B cell (primary cell): Measurements from ENCODE around the gene HDAC9. TPM values are rescaled to one million over a fixed set of nuclear protein-coding genes. Genes with fewer than 3 reads are reported as not detected.

Source experiments
- ATAC-seq: fragments of 200-7000 bp; cut with Tn5 transposase; one replicate; pipeline ENCODE4 v1.10.0; 2021; ENCODE audit warnings: low read depth, mild to moderate bottlenecking, moderate number of reproducible peaks, moderate library complexity
- CTCF ChIA-PET: fragments of 350-600 bp; sonication (Branson Sonifier 250); formaldehyde crosslinking; loops from one replicate; lab custom pipeline; 2021; ENCODE audit warnings: antibody characterized with exemption, inconsistent platforms; lab: Charles Lee
- POLR2A ChIA-PET: fragments of 350-600 bp; sonication (Branson Sonifier 250); formaldehyde crosslinking; loops from one replicate; lab custom pipeline; 2021; ENCODE audit warnings: antibody characterized with exemption; lab: Charles Lee
- DNase-seq: peaks from one replicate; pipeline ENCODE4 v3.0.0; 2013
- H2AFZ ChIP-seq: 2 replicates; pipeline ENCODE4 v1.6.1; 2012; ENCODE audit warnings: mild to moderate bottlenecking, low read depth, low read length; ENCODE audit not compliant: insufficient read depth, poor library complexity, severe bottlenecking
- H3K27ac ChIP-seq, 2 donors: 1 replicate in 1 of 2; 2 replicates in 1 of 2; pipeline ENCODE4 v1.5.1; 2012 to 2013; ENCODE audit warnings: low read length in 2 of 2, mild to moderate bottlenecking in 2 of 2, moderate library complexity in 1 of 2
- H3K27me3 ChIP-seq, 4 experiments: fragments of 200-600 bp in 1 of 4; sonication (generic) in 1 of 4; replicated peaks in 1 of 4; 1 replicate in 2 of 4; 2 replicates in 2 of 4; pipeline versions ENCODE4 v1.6.1 to v1.7.0; 2013 to 2016; ENCODE audit warnings: low read length in 3 of 4, mild to moderate bottlenecking in 2 of 4, mixed read lengths in 1 of 4, moderate library complexity in 1 of 4; ENCODE audit not compliant: insufficient read depth in 4 of 4, control insufficient read depth in 3 of 4; ENCODE audit errors: control extremely low read depth in 1 of 4
- H3K36me3 ChIP-seq, 2 experiments: replicated peaks in 1 of 2; 1 replicate in 1 of 2; 2 replicates in 1 of 2; pipeline versions ENCODE4 v1.6.1 to v1.7.1; 2013; ENCODE audit warnings: low read length in 1 of 2; ENCODE audit not compliant: insufficient read depth in 2 of 2, control insufficient read depth in 1 of 2; ENCODE audit errors: control extremely low read depth in 1 of 2, extremely low read depth in 1 of 2
- H3K4me1 ChIP-seq, 2 donors: fragments of 200-600 bp in 1 of 2; sonication (generic) in 1 of 2; 1 replicate in 1 of 2; 2 replicates in 1 of 2; pipeline versions ENCODE4 v1.5.1 to v1.6.1; 2013 to 2017; ENCODE audit warnings: low read length in 2 of 2; ENCODE audit not compliant: control insufficient read depth in 2 of 2, insufficient read depth in 2 of 2
- H3K4me2 ChIP-seq: replicated peaks from 2 replicates; pipeline ENCODE3; 2012; ENCODE audit warnings: mild to moderate bottlenecking, low read depth, low read length; ENCODE audit not compliant: poor library complexity, severe bottlenecking
- H3K4me3 ChIP-seq, 5 experiments: fragments of 200-600 bp in 1 of 5; sonication (generic) in 1 of 5; 1 replicate in 3 of 5; 2 replicates in 2 of 5; pipeline versions ENCODE4 v1.5.1 to v1.7.0; 2011 to 2016; ENCODE audit warnings: low read length in 4 of 5, mild to moderate bottlenecking in 4 of 5, low read depth in 2 of 5, control low read depth in 1 of 5, moderate library complexity in 1 of 5; ENCODE audit not compliant: insufficient read depth in 1 of 5; ENCODE audit errors: control extremely low read depth in 1 of 5, extremely low read depth in 1 of 5
- H3K79me2 ChIP-seq: fragments of 200-600 bp; sonication (generic); one replicate; pipeline ENCODE4 v1.6.0; 2016; ENCODE audit warnings: low read length; ENCODE audit not compliant: control insufficient read depth, insufficient read depth
- H3K9ac ChIP-seq: fragments of 200-600 bp; sonication (generic); 2 replicates; pipeline ENCODE4 v1.6.1; 2017; ENCODE audit warnings: mild to moderate bottlenecking, low read length, moderate library complexity
- H3K9me3 ChIP-seq, 3 donors: one replicate each; pipeline versions ENCODE4 v1.6.1 to v1.7.1; 2013; ENCODE audit warnings: low read length in 2 of 3; ENCODE audit not compliant: control insufficient read depth in 2 of 3, insufficient read depth in 1 of 3; ENCODE audit errors: control extremely low read depth in 1 of 3
- H4K20me1 ChIP-seq: 2 replicates; pipeline ENCODE4 v1.6.0; 2012; ENCODE audit warnings: mild to moderate bottlenecking, low read length; ENCODE audit not compliant: insufficient read depth, control insufficient read depth, poor library complexity, severe bottlenecking
- H3K27ac Mint-ChIP-seq: one replicate; pipeline ENCODE4 v1.8.0; 2021; ENCODE audit warnings: mixed read lengths
- H3K27me3 Mint-ChIP-seq: one replicate; pipeline ENCODE4 v1.8.0; 2021; ENCODE audit warnings: mixed read lengths
- H3K4me1 Mint-ChIP-seq: one replicate; pipeline ENCODE4 v1.8.0; 2021; ENCODE audit warnings: mixed read lengths
- H3K4me3 Mint-ChIP-seq: one replicate; pipeline ENCODE4 v1.8.0; 2021; ENCODE audit warnings: mixed read lengths
- H3K9me3 Mint-ChIP-seq: one replicate; pipeline ENCODE4 v1.8.0; 2022; ENCODE audit warnings: mixed read lengths; ENCODE audit not compliant: insufficient read depth
- EZH2 ChIP-seq: IDR thresholded peaks from 2 replicates; pipeline ENCODE4 v1.6.1; 2012; ENCODE audit warnings: borderline replicate concordance, low read depth, mild to moderate bottlenecking, moderate library complexity, low read length; ENCODE audit not compliant: insufficient read depth, poor library complexity, severe bottlenecking
- WGBS: methylation state at CpG from one replicate; pipeline ENCODE4 v1.1.5; 2013; ENCODE audit warnings: missing lambda C conversion rate; ENCODE audit not compliant: insufficient coverage; 5-methylcytosine and 5-hydroxymethylcytosine counted together
- intact Hi-C: fragments of 100-400 bp; cut with micrococcal nuclease; formaldehyde crosslinking; loops from one replicate; pipeline ENCODE4 v1.10.0; 2022
- polyA plus RNA-seq: library from polyadenylated mRNA; depleted of rRNA; stranded (reverse); fragments of >200 nt; gene quantifications from 2 replicates; pipeline ENCODE4 v1.2.3, GENCODE V29; 2012
- total RNA-seq, 2 donors: library from RNA; stranded (reverse); fragments of 120-200 nt in 1 of 2; gene quantifications; 1 replicate in 1 of 2; 2 replicates in 1 of 2; pipeline versions ENCODE4 v1.2.3 to v1.2.4, GENCODE V29; 2013 to 2022
- TF ChIP-seq, protein P1 (sequence below): fragments of 200-600 bp; IDR thresholded peaks from one replicate; pipeline ENCODE4 v1.8.0; 2022; ENCODE audit warnings: antibody characterized with exemption, mild to moderate bottlenecking

Gene HDAC9
- total and polyA plus RNA-seq, 2 donors (not counting 1 experiment from before 2014, with no cell fraction given) = 49.1 to 64.8 TPM

DNA sequence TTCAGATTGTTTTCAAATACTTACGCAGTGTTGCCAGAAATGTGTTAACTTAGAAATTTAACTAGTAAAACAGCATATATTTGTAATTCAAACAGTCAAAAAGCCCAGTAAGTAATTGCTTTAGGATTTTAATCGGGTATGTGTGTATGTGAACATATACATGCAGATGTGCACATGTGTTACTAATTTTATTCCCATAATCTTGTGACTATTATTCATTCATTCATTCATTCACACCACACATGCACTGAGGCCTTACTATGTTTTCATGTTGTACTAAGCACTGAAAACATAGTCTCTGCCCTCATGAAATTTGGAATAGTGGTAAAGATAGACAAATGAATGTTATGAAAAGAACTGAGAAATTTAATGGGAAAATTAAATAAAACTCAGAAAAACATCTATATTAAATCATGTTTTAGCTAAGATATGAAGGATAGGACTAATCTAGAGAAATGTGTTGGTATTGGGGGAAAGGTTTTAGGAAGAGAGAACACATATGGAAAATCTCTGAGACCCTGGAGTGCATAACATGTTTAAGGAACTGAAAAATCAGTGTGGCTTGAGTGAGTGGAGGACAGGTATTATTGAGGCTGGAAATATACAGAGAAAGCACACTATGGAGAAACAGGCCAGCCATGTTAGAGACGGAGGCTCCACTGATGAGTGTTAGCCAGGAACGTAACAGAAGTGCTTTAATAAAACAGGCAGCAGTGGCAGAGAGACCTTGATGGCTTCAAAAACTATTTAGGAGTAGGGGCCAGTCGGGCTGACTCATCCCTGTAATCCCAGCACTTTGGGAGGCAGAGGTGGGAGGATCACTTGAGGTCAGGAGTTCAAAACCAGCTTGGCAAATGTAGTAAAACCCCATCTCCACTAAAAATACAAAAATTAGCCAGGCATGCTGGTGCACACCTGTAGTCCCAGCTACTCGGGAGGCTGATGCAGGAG, 80.3 kb downstream of the HDAC9 start:
- CTCF ChIA-PET = interaction anchor here (0.8 to 6.0 kb wide), 5 partner anchors 16 to 219 kb away, joined by 3 to 39 read pairs (median 5); no protein-coding TSS in a partner anchor
- ATAC-seq = no peak
- Histone ChIP-seq H3K79me2 (peaks cover 92% of the 10 kb centered on the region), H3K27ac (peak overlapping the region in 1 of 2 donors; percentile 2), H4K20me1 (peaks cover 1% of the 10 kb centered on the region), H2AFZ (no peak overlapping the region), H3K36me3 (peaks cover 0 to 7% of the 10 kb centered on the region in 2 experiments), H3K4me3 (no peak overlapping the region), H3K4me1 (peaks cover 47 to 54% of the 10 kb centered on the region in 2 donors), H3K4me2 (peak overlapping the region; percentile 39), H3K9ac (no peak overlapping the region), H3K27me3 (no peaks in the 10 kb centered on the region), H3K9me3 (peaks cover 0 to 5% (median 0%) of the 10 kb centered on the region in 3 donors)
- DNase-seq = no peak
- Mint-ChIP-seq H3K27ac (peak overlapping the region; percentile 62), H3K9me3 (no peaks in the 10 kb centered on the region), H3K27me3 (no peaks in the 10 kb centered on the region), H3K4me3 (peak overlapping the region; percentile 48), H3K4me1 (peaks cover 73% of the 10 kb centered on the region)
- 73% methylated on average over 3 of the region's 6 CpGs for WGBS
- TF ChIP-seq, protein P1, sequence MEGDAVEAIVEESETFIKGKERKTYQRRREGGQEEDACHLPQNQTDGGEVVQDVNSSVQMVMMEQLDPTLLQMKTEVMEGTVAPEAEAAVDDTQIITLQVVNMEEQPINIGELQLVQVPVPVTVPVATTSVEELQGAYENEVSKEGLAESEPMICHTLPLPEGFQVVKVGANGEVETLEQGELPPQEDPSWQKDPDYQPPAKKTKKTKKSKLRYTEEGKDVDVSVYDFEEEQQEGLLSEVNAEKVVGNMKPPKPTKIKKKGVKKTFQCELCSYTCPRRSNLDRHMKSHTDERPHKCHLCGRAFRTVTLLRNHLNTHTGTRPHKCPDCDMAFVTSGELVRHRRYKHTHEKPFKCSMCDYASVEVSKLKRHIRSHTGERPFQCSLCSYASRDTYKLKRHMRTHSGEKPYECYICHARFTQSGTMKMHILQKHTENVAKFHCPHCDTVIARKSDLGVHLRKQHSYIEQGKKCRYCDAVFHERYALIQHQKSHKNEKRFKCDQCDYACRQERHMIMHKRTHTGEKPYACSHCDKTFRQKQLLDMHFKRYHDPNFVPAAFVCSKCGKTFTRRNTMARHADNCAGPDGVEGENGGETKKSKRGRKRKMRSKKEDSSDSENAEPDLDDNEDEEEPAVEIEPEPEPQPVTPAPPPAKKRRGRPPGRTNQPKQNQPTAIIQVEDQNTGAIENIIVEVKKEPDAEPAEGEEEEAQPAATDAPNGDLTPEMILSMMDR = no peak
- TF ChIP-seq EZH2 = no peak
- intact Hi-C loops = loop anchor here (5.0 kb wide), 1 partner anchor 174 kb away; no protein-coding TSS in a partner anchor
- POLR2A ChIA-PET = no interaction called here
